Ishikawa (cell line): Measurements from ENCODE around the gene ZBTB16.

Source experiments
- CEBPB ChIP-seq: IDR thresholded peaks from 2 replicates; pipeline ENCODE4 v1.6.1; 2012
- CREB1 ChIP-seq: IDR thresholded peaks from 2 replicates; pipeline ENCODE4 v1.6.1; 2012; ENCODE audit warnings: low read depth
- EGR1 ChIP-seq: IDR thresholded peaks from 2 replicates; pipeline ENCODE4 v1.6.1; 2012
- EP300 ChIP-seq: IDR thresholded peaks from 2 replicates; pipeline ENCODE4 v1.6.1; 2012; ENCODE audit warnings: borderline replicate concordance
- NFIC ChIP-seq: IDR thresholded peaks from 2 replicates; pipeline ENCODE4 v1.6.1; 2012
- REST ChIP-seq: IDR thresholded peaks from 2 replicates; pipeline ENCODE4 v1.6.1; 2012; ENCODE audit warnings: low read depth, mild to moderate bottlenecking
- TAF1 ChIP-seq: IDR thresholded peaks from 2 replicates; pipeline ENCODE4 v1.6.1; 2012; ENCODE audit warnings: low read depth, mild to moderate bottlenecking
- TCF12 ChIP-seq: IDR thresholded peaks from 2 replicates; pipeline ENCODE4 v1.6.1; 2012; ENCODE audit warnings: low read depth
- YY1 ChIP-seq: IDR thresholded peaks from 2 replicates; pipeline ENCODE4 v1.6.1; 2012; ENCODE audit warnings: low read depth
- ZBTB7A ChIP-seq: IDR thresholded peaks from 2 replicates; pipeline ENCODE4 v1.6.1; 2012; ENCODE audit warnings: low read depth

GRCh38 chr11:114145166-114145775 is 85.8 kb downstream of the ZBTB16 start:
- TF ChIP-seq YY1: no peak
- no peak for TF ChIP-seq EP300
- TF ChIP-seq NFIC: no peak
- TF ChIP-seq CEBPB: no peak
- TF ChIP-seq TAF1: no peak
- no peak for TF ChIP-seq TCF12
- TF ChIP-seq CREB1: no peak
- TF ChIP-seq EGR1: no peak
- no peak for TF ChIP-seq REST
- no peak for TF ChIP-seq ZBTB7A
